GM21381 (cell line): ENCODE results near the gene CHPF2.
A peak's percentile ranks its signal among the peaks of the same experiment; 100 is the strongest.

ENCODE experiments used
- ATAC-seq: cut with Tn5 transposase; IDR thresholded peaks from one replicate; pipeline ENCODE4 v1.9.1; 2021; ENCODE audit warnings: mild to moderate bottlenecking, moderate library complexity; ENCODE audit not compliant: unreplicated experiment

CHPF2 gene

DNA sequence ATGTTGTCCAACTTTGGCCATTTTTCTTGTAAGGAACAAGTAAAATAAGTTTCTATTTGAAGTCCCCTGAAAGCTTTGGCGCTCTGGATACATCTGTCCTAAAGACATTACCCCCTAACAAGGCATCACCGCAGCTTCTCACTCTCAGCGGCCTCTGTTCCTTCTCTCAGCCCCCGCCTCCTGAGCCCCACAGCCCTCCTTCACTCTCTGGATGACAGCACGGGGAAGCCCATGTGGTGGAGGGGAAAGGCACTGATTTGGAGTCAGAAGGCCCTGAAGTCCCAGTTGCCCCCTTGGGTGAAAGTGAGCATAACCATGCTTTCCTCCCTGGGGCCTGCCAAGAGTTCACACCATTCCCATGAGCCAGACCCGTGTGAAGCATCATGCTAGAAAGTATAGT, 26.6 kb upstream of the CHPF2 start:
- ATAC-seq = no peak

- ATAC-seq = no peak
Measured at GRCh38 chr7:151206914-151207313, 25.4 kb upstream of the CHPF2 start.

DNA sequence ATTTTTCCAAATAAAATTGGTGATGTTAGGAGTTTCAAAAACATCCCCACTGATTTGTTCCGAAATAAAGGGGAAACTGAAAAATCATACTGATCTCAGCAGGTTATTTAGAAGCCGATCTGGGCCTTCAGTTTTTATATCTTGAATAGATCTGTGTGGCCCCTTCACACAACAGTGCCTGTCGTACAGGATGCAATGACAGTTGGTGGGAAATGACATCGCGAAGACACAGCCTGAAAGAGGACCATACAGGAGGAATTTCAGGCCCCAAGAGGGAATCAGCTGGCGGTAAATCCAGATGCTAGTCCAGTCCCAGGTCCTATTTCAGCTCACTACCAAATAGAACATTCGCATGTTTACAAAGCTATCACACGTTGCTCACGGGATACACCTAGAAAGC, 25.0 kb upstream of the CHPF2 start:
- no peak for ATAC-seq

DNA sequence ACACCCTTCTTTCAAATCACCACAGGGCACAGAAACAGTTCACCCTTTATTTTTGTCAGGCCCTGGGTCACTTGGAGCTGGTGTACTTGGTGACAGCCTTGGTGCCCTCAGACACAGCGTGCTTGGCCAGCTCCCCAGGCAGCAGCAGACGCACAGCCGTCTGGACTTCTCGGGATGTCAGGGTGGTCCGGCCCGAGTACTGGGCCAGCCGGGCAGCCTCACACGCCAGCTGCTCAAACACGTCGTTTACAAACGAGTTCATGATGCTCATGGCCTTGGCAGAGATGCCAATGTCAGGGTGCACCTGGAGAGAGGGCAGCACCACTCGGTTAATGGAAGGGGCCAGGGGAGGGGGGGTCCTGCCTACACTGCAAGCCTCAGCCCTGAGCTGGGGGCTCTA, 24.5 kb upstream of the CHPF2 start:
- no peak for ATAC-seq

- ATAC-seq = no peak
Measured at GRCh38 chr7:151208253-151208862, 23.9 kb upstream of the CHPF2 start.

- ATAC-seq = no peak
Measured at GRCh38 chr7:151209588-151209987, 22.7 kb upstream of the CHPF2 start.

DNA sequence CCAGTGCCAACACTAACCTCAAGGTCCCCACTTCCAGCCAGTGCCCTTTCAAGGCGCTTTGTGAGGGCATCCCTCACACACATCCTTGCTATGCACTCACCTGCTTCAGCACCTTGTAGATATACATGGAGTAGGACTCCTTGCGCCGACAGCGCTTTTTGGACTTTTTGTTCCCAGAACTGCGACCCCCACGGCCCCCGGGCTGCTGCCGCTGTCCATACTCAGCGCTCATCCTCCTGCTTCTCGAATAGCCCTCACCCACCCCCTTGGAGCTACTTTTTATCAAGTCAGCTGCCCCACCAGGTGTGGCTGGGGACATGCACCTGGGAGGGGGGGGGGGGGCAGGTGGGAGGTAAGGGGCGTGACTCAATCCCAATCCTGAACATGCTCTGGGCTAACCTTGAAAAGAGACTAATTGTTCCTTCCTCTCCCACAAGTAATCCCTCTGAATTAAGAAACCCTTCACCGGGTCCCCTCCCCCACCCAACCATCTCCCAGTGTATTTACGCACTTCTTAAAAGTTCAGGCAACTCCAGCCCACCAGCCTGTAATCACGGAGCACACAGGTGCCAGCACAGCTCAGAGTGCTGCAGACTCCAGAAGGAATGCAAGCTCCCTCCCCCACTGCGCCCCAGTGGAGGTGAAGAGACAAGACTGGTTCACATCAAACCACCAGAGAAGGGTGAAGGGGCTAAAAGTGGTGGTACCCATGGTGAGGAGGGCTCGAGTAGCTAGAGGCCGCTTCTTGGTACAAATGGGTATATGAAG, 22.0 kb upstream of the CHPF2 start, which contains the start of gene H2BK1:
Gene H2BK1 (minus strand): TSS at position 402 of the 768 bp plus-strand sequence. CDS start 170 bp downstream, at position 232.
- no peak for ATAC-seq

DNA sequence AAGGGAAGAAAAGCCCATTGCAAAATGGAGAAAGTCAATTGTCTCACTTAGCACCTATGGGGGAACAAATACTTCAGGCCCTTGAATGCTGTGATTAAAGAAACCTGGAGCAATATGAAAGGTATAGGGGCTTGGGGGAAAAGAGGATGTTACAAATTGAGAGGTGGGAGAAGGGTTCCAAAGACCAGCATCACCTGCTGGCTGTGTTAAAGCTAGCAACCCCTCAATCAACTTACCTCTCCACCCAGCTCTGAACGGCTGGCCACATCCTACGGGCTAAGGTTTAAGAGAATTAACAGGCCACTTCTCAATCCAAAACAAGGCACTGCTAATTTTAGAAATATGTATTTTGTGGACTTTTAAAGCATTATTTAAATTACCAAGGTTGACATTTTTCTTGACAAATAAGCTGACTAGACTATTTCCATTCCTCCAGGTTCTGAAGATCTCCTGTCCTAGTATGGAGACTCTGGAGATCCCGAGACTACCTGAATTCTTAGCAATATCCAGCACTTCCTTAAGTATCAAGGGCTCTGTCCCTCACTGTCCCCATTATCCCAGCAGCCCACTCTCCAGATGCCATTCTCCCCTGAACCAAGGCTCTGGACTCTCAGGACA, 21.0 kb upstream of the CHPF2 start:
- ATAC-seq = no peak

DNA sequence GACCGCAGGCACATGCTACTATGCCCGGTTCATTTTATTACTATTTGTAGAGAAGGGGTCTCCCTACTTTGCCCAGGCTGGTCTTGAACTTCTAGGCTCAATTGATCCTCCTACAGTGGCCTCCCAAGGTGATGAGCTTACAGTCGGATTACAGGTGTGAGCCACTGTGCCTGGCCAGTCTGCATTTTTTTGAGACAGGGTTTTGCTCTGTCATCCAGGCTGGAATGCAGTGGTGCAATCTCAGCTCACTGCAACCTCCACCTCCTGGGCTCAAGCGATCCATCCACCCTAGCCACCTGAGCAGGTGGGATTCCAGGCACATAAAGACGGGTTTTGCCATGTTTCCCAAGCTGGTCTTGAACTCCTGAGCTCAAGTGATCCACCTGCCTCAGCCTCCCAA, 19.7 kb upstream of the CHPF2 start:
- no peak for ATAC-seq

- no peak for ATAC-seq
Measured at GRCh38 chr7:151213826-151214225, 18.5 kb upstream of the CHPF2 start.

GRCh38 chr7:151215396-151215795, 16.9 kb upstream of the CHPF2 start:
- no peak for ATAC-seq

GRCh38 chr7:151218170-151218569, 14.1 kb upstream of the CHPF2 start:
- no peak for ATAC-seq

GRCh38 chr7:151223728-151224127, 8.6 kb upstream of the CHPF2 start:
- no peak for ATAC-seq

- no peak for ATAC-seq
Measured at GRCh38 chr7:151225948-151226510, 6.3 kb upstream of the CHPF2 start.

GRCh38 chr7:151226560-151226874, 5.8 kb upstream of the CHPF2 start:
- no peak for ATAC-seq

- peak; percentile 99 for ATAC-seq
Measured at GRCh38 chr7:151226875-151227782, 5.2 kb upstream of the CHPF2 start, which contains the start of gene ABCF2. ABCF2 (minus strand) TSS chr7:151227205; CDS start chr7:151226458, 747 bp downstream.

DNA sequence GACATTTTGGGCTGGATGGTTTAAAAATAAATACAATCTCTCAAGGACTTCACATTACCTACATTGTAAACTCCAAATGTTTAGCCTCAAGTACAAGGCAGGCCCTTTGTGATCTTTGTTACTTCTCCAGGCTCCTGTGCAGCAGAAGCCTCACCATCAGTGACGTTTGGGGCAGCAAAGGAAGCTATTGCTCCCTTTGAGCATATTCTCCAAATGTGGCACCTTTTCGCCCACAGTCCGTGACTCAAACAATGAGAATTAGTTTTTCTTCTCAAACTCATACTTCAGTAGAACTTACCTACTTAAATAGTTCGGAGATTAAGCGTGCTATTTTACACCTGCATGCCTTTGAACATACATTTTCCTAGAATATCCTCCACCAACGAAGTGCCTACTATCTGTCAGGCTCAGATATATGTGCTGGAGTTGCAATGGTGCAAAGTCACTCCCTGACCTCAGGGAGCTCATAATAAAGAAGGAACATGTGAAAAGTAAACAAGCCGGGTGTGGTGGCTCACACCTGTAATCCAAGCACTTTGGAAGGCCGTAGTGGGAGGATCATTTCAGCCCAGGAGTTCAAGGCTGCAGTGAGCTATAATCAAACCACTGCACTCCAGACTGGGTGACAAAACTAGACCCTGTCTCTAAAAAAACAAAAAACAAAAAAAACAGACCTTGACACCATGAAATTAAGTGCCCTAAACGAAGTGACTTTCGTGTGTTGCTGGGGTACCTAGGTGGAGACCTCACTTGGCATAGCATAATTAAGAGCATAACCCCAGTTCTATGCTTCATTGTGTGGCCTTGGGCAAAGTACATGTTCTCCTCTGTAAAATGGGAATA, 4.0 kb upstream of the CHPF2 start:
- ATAC-seq = no peak

DNA sequence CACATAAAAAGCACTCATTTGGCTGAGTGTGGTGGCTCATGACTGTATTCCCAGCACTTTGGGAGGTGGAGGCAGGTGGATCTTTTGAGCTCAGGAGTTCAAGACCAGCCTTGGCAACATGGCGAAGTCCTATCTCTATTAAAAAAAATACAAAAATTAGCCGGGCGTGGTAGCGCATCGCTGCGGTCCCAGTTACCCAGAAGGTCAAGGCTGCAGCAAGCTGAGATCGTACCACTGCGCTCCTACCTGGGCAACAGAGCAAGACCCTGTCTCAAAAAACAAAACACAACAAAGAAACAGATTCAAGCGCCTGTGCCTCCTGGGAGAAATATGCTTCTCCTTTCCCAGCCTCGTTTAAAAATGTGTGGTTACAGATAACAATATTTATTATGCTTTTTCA, 3.0 kb upstream of the CHPF2 start:
- ATAC-seq = no peak

DNA sequence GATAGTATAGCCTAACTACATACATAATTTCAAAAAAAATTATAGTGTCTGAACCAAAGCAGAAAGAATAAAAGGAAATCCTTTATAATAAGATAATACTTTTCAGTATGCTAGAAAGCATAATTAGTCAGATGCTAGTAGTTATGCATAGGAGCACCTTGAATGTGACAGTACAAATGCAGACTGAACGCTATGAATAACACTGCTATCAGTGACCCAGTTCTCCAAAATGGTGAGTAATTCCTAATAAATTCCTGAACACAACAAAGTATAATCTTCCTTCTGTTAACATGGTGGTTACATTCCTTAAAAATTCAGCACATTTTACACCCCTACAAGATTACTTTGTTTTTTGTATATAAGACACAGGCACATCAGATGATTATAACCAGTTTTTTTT, 1.2 kb upstream of the CHPF2 start:
- ATAC-seq = no peak
